DMS 273 (cell line): Measurements from ENCODE around the gene KHK.
"Not testable (repeated sequence)": the region's sequence is repeated elsewhere in the genome, so short reads cannot be mapped to it uniquely, and the experiment has no call there.

Source experiments
- DNase-seq: peaks from one replicate; lab custom pipeline; 2025; ENCODE audit not compliant: unreplicated experiment; lab: John Stamatoyannopoulos, UW

The KHK gene

DNA sequence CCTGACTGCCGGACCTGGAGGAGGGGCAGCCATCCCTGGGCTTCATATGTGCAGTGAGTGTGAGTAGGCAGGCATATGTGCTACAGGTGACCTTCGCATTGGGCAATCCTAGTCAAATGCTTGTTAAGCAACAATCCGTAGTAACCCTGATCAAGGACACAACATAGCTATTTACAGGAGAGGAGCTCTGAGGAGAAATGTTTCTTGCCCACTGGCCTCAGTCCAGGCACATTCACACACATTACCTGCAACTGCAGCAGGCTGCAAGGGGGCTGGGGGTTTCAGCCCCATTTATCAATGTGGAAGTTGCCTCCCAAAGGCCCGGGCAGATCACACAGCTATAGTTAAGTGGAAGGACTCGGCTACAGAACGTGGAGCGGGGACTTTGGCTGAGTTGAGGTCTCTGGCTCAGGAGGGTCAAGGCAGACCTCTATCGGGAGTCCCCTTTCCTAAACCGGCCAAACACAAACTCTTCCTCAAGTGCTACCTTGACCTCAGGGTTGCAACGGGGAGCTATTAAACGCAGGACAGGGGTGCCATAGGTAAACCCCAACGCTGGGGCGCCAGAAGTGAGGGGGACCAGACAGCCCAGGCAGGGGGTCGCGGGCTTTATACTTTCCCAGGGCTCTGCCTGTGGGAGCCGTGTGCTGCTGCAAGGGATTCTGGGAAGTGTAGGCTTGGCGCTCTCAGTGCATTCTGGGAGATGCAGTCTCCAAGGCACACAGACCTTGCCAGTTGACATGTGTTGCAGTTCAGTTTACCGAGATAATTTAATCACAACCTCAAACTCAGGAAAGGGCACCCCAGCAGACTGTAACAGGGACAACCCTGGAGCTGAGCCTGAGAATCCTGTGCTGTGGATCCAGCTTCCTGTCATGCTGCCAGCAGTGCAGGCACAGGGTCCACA, 9.4 kb downstream of the KHK start:
- peak; percentile 91 for DNase-seq

DNA sequence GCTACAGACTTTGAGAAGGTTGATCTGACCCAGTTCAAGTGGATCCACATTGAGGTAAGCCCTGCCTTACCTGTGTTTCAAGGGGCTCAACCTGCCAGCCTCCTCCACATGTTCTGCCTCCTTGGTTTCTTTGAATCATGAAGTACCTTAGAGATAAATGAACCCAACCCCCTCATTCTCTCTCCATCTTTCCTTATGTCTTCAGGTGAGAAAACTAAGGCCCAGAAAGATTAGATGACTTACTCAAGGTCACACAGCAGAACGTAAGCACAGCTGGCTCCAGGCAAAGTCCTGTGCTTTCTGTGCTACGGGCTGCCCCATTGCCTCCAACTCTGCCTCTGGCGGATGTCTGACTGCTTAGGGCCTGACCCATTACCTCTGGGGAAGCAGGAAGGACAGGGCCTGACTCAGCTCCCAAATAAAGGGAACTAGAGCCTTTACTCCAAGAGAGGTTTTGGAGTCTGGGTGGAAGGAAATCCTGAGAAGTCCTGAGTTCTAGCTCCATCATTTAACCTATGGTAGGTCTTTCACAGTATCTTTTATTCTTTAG, 10.3 kb downstream of the KHK start:
- DNase-seq: no peak

DNA sequence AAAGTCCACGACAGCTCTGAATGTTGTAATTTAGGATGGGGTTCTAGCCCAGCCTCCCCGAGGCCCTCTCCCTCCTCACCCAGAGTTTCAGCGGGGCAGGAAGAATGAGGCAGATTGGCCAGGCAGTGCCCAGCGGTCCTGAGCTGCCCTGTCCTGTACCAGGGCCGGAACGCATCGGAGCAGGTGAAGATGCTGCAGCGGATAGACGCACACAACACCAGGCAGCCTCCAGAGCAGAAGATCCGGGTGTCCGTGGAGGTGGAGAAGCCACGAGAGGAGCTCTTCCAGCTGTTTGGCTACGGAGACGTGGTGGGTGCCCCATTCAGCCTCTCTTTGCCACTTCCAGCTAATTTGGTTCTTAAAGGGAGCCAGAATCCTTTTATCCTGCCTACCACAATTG, 10.8 kb downstream of the KHK start:
- no peak for DNase-seq

DNA sequence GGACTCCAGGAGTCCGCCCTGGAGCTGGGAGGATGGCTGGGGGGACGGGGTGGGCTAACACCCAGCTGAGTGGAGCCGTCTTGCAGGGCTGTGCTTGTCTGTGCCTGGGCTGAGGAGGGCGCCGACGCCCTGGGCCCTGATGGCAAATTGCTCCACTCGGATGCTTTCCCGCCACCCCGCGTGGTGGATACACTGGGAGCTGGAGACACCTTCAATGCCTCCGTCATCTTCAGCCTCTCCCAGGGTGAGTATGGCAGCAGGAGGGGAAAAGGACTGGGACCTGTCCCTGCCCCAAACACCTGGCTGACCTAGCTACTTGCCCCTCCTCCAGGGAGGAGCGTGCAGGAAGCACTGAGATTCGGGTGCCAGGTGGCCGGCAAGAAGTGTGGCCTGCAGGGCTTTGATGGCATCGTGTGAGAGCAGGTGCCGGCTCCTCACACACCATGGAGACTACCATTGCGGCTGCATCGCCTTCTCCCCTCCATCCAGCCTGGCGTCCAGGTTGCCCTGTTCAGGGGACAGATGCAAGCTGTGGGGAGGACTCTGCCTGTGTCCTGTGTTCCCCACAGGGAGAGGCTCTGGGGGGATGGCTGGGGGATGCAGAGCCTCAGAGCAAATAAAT, 12.9 kb downstream of the KHK start:
- DNase-seq: no peak

DNA sequence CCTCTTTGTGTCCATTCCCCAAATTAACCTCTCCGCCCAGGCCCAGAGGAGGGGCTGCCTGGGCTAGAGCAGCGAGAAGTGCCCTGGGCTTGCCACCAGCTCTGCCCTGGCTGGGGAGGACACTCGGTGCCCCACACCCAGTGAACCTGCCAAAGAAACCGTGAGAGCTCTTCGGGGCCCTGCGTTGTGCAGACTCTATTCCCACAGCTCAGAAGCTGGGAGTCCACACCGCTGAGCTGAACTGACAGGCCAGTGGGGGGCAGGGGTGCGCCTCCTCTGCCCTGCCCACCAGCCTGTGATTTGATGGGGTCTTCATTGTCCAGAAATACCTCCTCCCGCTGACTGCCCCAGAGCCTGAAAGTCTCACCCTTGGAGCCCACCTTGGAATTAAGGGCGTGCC, 13.5 kb downstream of the KHK start:
- DNase-seq: no peak

DNA sequence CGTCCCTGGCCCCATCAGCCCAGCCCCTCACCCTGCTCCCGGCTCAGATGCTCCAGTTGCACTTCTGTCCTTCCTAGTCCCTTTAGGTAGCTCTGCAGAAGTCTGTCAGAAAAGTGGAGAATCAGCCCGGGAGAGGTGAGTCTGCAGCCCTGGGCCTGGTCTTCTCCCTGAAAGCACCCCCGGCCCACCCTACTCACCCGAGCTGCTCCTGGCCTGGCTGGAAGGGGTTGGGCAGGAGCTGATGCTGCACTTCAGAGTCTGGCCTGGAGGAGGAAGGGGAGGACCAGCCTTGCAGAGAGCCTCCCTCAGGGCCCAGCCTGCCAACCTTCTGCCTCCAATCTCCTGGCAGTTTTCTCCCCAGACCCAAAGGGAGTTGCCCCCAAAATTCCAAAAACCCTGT, 15.8 kb downstream of the KHK start:
- no peak for DNase-seq

DNA sequence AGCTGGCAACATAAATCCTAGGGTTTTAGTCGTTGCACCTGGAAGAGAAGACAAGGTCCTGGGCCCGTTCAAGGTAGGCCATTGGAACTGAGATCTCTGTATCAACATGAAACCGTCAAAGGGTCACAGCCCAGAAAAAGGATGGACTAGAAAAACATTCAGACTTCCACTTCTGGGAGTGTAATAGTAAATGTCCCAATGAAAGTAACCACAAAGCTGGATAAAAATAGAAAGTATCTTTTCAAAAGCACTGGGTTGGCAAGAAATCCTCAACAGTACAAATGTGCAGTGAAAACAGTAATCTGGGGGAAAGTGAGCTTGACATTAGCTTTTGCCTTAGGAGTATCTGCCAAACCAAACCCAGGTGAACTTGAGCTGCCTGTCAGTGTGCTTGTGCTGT, 19.4 kb downstream of the KHK start:
- no peak for DNase-seq

DNA sequence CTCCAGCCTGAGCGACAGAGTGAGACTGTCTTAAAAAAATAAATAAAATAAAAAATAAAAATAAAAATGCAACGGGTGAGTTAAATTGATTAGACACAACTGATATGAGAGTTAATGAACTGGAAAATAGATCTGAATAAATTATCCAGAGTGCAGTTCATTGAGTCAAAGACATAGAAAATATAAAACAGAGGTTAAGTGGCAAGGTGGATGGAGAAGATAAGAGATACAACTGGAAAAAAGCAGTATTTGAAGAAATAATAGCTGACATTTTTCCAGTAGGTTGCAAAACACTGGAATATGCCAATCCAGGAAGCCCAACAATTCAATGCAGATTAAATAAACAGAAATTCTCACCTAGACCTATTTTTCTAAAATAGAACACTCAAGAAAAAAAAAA, 21.6 kb downstream of the KHK start:
- DNase-seq: no peak

DNA sequence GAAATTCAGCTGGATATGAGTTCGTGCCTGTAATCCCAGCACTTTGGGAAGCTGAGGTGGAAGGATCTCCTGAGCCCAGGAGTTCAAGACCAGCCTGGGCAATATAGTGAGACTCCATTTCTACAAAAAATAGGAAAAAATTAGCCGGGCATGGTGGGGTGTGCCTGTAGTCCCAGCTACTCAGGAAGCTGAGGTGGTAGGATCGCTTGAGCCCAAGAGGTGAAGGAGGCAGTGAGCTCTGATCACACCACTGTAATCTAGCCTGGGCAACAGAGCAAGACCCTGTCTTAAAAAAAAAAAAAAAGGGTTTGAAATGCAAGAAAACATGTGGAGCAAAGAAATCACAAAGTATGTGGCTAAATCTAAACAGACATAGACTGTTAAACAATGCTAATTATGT, 22.5 kb downstream of the KHK start:
- DNase-seq: no peak

DNA sequence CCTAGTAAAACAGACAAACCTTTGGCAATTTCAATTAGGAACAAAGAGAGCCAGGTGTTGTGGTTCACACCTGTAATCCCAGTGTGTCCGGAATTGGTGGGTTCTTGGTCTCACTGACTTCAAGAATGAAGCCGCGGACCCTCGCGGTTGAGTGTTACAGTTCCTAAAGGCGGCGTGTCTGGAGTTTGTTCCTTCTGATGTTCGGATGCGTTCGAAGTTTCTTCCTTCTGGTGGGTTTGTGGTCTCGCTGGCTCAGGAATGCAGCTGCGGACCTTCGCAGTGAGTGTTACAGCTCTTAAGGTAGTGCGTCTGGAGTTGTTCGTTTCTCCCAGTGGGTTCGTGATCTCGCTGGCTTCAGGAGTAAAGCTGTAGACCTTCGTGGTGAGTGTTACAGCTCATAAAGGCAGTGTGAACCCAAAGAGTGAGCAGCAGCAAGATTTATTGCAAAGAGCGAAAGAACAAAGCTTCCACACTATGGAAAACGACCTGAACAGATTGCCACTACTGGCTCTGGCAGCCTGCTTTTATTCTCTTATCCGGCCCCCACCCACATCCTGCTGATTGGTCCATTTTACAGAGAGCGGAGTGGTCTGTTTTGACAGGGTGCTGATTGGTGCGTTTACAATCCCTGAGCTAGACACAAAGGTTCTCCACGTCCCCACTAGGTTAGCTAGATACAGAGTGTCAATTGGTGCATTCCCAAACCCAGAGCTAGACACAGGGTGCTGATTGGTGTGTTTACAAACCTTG, 24.2 kb downstream of the KHK start:
- DNase-seq: not testable (repeated sequence)

DNA sequence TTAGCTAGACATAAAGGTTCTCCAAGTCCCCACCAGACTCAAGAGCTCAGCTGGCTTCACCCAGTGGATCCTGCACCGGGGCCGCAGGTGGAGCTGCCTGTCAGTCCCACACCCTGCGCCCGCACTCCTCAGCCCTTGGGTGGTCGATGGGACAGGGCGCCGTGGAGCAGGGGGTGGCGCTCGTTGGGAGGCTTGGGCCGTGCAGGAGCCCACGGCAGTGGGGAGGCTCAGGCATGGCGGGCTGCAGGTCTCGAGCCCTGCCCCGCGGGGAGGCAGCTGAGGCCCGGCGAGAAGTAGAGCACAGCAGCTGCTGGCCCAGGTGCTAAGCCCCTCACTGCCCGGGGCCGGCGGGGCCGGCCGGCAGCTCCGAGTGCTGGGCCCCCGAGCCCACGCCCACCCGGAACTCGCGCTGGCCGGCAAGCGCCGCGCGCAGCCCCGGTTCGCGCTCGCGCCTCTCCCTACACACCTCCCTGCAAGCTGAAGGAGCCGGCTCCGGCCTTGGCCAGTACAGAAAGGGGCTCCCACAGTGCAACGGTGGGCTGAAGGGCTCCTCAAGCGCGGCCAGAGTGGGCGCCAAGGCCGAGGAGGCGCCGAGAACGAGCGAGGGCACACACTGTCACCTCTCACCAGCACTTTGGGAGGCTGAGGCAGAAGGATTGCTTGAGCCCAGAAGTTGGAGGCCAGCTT, 25.0 kb downstream of the KHK start:
- not testable (repeated sequence) for DNase-seq

DNA sequence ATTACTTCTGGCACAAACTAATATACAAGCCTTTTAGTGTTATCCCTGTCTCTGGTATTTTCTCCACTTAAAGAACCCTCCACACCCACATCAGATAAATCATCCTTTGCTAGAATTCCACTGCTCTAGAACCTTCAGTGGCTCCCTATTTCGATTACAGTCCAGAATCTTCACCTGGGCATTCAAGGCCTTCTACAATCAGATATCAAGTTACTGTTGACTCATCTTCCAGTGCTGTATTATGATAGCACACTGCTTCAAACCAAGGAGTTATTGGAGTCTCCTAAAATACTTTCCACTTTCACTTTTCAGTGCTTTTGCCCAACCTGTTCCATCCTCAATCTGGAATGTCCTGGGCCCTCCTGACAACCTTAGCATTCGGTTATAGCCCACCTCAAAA, 28.9 kb downstream of the KHK start:
- DNase-seq: no peak

DNA sequence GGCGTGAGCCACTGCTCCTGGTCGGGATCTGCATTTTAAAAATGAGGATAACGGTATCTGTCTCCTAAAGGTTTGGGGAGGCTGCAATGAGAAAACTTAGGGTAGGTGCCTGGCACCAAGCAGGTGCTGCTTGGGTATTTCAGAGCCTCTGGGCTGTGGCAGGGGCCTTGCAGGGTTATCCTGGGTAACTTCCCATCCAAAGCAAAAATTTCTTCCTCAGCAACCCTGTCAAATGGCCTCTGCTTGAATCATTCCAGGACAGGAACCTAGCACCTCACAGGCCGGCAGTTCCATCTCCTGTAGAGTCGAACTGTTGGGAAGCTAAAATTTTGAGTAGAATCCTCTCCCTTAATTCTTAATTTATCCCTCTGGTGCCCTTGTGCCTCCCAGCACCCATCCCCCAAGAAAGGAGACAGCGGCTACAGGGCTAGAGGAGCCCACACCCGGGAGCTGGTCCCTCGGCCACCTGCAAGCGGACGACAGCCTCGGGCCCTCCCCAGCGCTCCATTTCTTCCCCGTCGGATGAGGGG, 31.5 kb downstream of the KHK start:
- DNase-seq: no peak

DNA sequence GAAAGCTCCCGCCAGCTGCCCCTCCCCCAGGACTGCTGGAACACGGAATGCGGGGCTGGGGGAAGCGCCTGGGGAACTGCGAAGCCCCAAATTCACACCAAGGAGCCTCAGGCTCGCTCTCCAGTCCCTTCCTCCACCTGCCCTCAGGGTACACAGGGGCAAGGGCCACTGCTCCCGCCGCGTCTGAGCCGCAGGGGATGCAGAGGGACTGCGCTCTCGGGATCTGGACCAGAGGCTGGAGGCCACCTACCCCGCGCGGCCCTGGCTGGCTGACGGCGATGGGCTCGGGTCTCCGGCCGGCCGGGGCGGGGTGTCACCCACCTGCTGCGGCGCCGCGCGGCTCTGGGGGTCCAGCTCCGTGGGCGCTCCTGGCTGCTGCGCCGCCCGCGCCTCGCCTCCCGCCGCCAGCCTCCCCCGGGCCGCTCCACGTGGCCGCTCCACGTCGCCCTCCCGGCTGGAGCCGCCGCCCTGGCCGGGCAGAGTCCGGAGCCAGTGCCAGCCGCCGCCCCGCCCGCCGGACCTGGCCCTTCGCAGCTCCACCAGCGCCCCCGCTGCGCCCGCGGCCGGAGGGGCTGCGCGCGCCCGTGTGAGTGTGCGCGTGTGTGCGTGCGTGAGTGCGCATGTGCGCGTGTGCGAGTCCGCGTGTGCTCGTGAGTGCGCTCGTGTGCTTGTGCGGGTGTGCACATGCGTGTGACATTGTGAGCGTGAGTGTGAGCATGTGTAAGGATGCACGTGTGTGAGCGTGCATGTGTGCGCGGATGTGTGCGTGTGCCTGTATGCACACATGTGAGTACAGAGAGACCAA, 32.2 kb downstream of the KHK start, which contains the start of gene CGREF1:
Gene CGREF1 (minus strand): TSS at position 604 of the 805 bp plus-strand sequence. CDS start 14,762 bp downstream, outside the sequence.
- DNase-seq: peak; percentile 72

DNA sequence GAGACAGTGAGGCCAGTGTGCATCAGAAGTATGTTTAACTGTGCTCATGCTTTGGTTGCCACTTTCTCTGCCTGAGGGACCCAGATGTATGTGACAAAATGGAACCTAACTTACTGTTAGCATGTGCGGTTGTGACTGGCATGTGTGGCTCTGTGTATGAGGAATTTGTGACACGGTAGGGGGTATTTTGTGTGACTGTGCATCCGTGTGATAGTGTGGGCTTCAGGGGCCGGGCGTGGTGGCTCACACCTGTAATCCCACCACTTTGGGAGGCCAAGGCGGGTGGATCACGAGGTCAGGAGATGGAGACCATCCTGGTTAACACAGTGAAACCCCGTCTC, 32.7 kb downstream of the KHK start:
- DNase-seq: not testable (repeated sequence)

DNA sequence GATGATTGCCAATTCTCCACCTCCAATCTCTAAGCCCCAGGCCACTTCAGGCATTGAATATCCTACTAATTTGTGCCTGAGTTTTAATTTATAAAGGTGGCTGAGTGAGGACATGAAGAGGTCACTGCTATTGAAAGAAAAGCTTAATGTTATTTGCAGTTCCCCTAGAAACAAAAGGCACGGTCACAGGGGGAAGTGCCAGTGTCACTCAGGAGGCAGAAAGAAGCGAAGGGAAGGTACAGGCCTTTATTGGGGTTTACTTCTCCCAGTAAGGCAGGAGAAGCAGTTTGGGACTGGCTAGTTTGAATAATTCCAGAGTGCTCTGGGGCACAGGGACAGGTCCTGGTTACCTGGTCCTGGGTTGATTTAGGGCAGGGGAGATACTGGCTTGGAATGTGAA, 35.3 kb downstream of the KHK start:
- no peak for DNase-seq

DNA sequence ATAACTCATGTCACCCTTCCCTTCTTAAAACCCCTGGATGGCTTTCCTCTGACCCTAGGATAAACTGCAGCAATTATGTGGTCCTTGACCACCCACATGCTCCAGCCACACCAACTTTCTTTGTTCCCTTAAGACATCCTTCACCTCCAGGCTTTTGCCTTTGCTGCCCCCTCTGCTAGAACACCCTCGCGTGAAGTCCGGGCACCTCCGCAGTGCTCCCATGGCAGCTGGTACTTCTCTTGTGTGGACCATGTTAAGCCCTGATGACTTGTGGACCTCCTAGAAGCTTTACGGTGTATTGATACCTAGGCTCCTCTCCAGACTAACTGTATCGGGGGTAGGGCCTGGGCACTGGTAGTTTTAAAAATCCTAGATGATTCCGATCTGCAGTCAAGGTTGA, 36.2 kb downstream of the KHK start:
- no peak for DNase-seq

DNA sequence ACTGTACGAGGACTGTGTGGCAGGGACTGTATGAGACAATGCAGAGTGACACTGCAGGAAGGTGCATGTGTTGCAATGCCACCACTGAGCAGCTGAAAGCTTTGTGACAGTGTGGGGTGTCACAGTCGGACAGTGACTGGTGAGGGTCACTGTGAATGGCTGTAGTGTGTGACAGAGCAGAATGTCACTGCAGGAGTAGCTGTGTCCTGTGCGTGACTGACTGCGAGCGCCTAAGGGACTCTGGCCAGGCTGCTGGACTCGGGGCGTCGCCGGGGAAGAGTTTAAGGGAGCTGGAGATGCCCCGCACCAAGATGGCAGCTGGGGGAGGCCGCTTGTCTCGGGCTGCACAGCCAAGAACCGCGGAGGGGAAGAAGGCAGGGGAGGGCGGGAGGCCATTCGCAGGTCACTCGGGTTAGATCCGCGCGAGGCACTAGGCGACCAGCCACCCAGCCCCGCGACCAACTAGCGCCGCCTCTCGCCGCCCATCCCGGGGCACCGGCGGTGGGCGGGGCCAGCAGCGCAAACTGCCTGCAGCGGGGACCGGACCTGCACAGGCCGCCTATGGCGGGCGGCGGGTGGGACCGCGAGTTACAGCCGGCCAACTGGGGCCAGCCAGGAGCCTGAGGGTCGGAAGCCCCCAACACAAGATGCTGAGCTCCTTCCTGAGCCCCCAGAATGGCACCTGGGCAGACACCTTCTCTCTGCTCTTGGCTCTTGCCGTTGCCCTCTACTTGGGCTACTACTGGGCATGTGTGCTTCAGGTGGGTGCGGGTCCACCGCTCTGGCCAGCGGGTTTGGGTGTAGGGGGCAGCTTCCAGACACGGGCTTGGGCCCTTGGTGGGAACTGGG, 37.0 kb downstream of the KHK start, which contains the start of gene ABHD1:
Gene ABHD1 (plus strand): TSS at position 514 of the 849 bp plus-strand sequence. CDS start 134 bp downstream, at position 648.
- peak; percentile 70 for DNase-seq

DNA sequence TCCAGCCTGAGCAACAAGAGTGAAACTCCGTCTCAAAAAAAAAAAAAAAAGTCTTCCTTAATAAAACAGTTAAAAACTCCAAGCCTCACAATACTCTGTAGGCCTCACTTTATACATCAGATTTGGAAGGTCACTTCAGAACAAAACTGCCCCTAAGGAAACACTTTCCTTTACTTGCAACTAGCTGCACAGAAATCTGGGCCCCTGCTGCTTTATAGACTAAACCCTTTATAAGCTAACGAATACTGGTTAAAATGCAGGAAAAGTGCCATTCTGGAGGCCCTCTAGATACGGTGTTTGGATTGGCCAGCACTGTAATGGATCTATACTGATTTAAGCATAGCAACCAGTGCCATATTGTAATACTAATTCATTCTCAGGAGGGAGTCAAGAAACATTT, 38.5 kb downstream of the KHK start:
- DNase-seq: no peak
